Lung (tissue), 12 donors: ENCODE data around the gene NRG4. TPM values are rescaled to one million over a fixed set of nuclear protein-coding genes. Genes with fewer than 3 reads are reported as not detected.
"Not testable (repeated sequence)": the region's sequence is repeated elsewhere in the genome, so short reads cannot be mapped to it uniquely, and the experiment has no call there.

Experiments used
- ATAC-seq: fragments of 200-7000 bp; cut with Tn5 transposase; one replicate; pipeline ENCODE4 v1.9.1; 2020; ENCODE audit warnings: moderate number of reproducible peaks; ENCODE audit not compliant: insufficient read depth, low FRiP score
- DNase-seq, 3 donors: peaks; one replicate each; pipeline ENCODE4 v3.0.0-alpha.2; 2013 to 2017
- H3K27ac ChIP-seq, 2 donors: one replicate each; pipeline ENCODE4 v1.5.1; 2013; ENCODE audit warnings: mild to moderate bottlenecking in 2 of 2, moderate library complexity in 2 of 2, control low read depth in 1 of 2, inconsistent platforms in 1 of 2, low read depth in 1 of 2, low read length in 1 of 2
- H3K27me3 ChIP-seq, 3 donors: one replicate each; pipeline ENCODE4 v1.5.1; 2013; ENCODE audit warnings: low read length in 2 of 3; ENCODE audit not compliant: control insufficient read depth in 3 of 3, insufficient read depth in 3 of 3
- H3K36me3 ChIP-seq, 4 donors: one replicate each; pipeline ENCODE4 v1.5.1; 2013; ENCODE audit warnings: low read length in 4 of 4, mild to moderate bottlenecking in 1 of 4, moderate library complexity in 1 of 4; ENCODE audit not compliant: control insufficient read depth in 4 of 4, insufficient read depth in 4 of 4
- H3K4me1 ChIP-seq, 5 donors: one replicate each; pipeline ENCODE4 v1.5.1; 2013; ENCODE audit warnings: low read length in 5 of 5, mild to moderate bottlenecking in 2 of 5, moderate library complexity in 1 of 5; ENCODE audit not compliant: control insufficient read depth in 5 of 5, insufficient read depth in 5 of 5
- H3K4me3 ChIP-seq: one replicate; pipeline ENCODE4 v1.5.1; 2013; ENCODE audit warnings: mild to moderate bottlenecking, control low read depth, moderate library complexity
- H3K9ac ChIP-seq, 2 donors: one replicate each; pipeline ENCODE4 v1.5.1; 2013; ENCODE audit warnings: low read length in 2 of 2, control low read depth in 1 of 2; ENCODE audit not compliant: insufficient read depth in 1 of 2
- H3K9me3 ChIP-seq, 4 donors: one replicate each; pipeline ENCODE4 v1.5.1; 2013; ENCODE audit warnings: low read length in 3 of 4, mild to moderate bottlenecking in 1 of 4, moderate library complexity in 1 of 4; ENCODE audit not compliant: control insufficient read depth in 4 of 4, insufficient read depth in 3 of 4
- WGBS, 2 donors: extraction: QIAGEN DNeasy Blood & Tissue Kit; methylation state at CpG; one replicate each; pipeline ENCODE4 v1.1.7; 2013; 5-methylcytosine and 5-hydroxymethylcytosine counted together
- polyA plus RNA-seq, 2 donors: library from polyadenylated mRNA; stranded (reverse); fragments of 200-250 nt; gene quantifications; one replicate each; pipeline ENCODE4 v1.2.1, GENCODE V29; 2013
- total RNA-seq, 2 donors: library from RNA; depleted of rRNA in 1 of 2; stranded (reverse); fragments of >200 nt in 1 of 2; gene quantifications; one replicate each; pipeline ENCODE4 v1.2.1, GENCODE V29; 2014 to 2021
- TF ChIP-seq, protein P1 (sequence below): IDR thresholded peaks from 2 replicates; pipeline ENCODE4 v1.5.1; 2012; ENCODE audit warnings: mild to moderate bottlenecking; ENCODE audit errors: control extremely low read depth, extremely low read depth
- donor health status: control.
- donor health status: control.
- donor health status: Bipolar disorder and iron deficiency.
- donor health status: healthy.
- donor health status: DM: yes; HTN: yes; CAD: no.

NRG4 gene
- total and polyA plus RNA-seq, 4 donors, result 0.65 to 4.8 (median 2.7) TPM

DNA sequence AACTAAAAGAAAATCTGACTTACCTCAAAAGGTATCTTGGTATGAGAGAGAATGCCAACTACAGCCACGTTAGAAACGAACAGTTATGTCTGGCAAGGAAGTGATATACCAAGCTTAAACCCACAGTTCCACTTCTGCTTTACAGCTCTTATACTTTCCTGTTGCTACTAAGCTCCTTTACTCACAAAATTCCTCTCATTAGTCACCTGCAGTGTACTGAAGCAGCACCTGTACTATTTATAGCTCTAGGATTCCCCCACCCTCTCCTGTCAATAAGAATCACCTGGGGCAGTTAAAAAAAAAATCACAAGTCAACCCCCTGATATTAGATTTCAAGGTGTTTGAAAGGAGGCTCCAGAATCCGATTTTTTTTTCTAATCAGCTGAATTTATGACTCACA lies 44.7 kb upstream of the NRG4 start:
- Histone ChIP-seq H3K27ac (no peak overlapping the region), H3K9me3 (no peaks in the 10 kb centered on the region), H3K36me3 (no peaks in the 10 kb centered on the region), H3K27me3 (peaks cover 0 to 31% (median 28%) of the 10 kb centered on the region in 3 donors), H3K4me3 (no peak overlapping the region), H3K4me1 (peaks cover 0 to 9% (median 4%) of the 10 kb centered on the region in 5 donors), H3K9ac (no peak overlapping the region)
- TF ChIP-seq, protein P1, sequence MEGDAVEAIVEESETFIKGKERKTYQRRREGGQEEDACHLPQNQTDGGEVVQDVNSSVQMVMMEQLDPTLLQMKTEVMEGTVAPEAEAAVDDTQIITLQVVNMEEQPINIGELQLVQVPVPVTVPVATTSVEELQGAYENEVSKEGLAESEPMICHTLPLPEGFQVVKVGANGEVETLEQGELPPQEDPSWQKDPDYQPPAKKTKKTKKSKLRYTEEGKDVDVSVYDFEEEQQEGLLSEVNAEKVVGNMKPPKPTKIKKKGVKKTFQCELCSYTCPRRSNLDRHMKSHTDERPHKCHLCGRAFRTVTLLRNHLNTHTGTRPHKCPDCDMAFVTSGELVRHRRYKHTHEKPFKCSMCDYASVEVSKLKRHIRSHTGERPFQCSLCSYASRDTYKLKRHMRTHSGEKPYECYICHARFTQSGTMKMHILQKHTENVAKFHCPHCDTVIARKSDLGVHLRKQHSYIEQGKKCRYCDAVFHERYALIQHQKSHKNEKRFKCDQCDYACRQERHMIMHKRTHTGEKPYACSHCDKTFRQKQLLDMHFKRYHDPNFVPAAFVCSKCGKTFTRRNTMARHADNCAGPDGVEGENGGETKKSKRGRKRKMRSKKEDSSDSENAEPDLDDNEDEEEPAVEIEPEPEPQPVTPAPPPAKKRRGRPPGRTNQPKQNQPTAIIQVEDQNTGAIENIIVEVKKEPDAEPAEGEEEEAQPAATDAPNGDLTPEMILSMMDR, result no peak
- DNase-seq (no peak), ATAC-seq (no peak)
- WGBS, 2 donors, result 6 to 9% methylated on average over 3 of the region's 3 CpGs

- peaks cover 0 to 16% (median 14%) of the 10 kb centered on the region in 3 donors for H3K27me3 ChIP-seq
- not testable (repeated sequence) for H3K9me3 ChIP-seq, H3K9ac ChIP-seq, H3K4me3 ChIP-seq, H3K27ac ChIP-seq, ATAC-seq, H3K36me3 ChIP-seq, DNase-seq, H3K4me1 ChIP-seq
- WGBS, 2 donors, result 92 to 95% methylated on average over 10 of the region's 10 CpGs
These were observed 42.0 kb upstream of the NRG4 start for GRCh38 chr15:76054201-76054600.

DNA sequence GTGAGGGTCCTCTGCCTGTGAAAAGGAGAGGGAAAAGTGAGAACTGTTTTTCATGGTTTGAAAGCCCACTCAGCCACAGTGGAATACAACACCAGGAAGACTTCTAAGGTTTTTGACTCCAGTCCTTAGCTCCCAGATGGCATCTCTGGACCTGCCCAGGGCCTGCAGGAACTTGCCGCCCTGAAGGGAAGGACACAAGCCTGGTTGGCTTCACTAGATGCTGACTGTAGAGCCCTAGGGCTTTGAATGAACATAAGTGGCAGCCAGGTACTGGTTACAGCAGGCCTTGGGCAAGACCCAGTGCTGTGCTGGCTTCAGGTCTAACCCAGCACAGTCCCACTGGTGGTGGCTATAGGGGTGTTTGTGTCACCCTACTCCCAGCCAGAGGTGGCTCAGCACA lies 26.3 kb upstream of the NRG4 start:
- Histone ChIP-seq H3K9me3 (peaks cover 0 to 8% (median 0%) of the 10 kb centered on the region in 4 donors), H3K4me3 (no peak overlapping the region), H3K9ac (no peak overlapping the region), H3K36me3 (no peaks in the 10 kb centered on the region), H3K27ac (no peak overlapping the region), H3K4me1 (no peaks in the 10 kb centered on the region), H3K27me3 (no peaks in the 10 kb centered on the region)
- ATAC-seq, result no peak
- DNase-seq, result no peak
- whole genome bisulfite sequencing, 2 donors, result 92 to 100% methylated on average over 1 of the region's 1 CpG
- TF ChIP-seq, protein P1, result no peak

- H3K4me1 ChIP-seq, result no peaks in the 10 kb centered on the region
- peaks cover 0 to 8% (median 0%) of the 10 kb centered on the region in 4 donors for H3K9me3 ChIP-seq
- DNase-seq, result no peak
- H3K4me3 ChIP-seq, result no peak overlapping the region
- H3K27ac ChIP-seq, result no peak overlapping the region
- no peaks in the 10 kb centered on the region for H3K36me3 ChIP-seq
- H3K27me3 ChIP-seq, result no peaks in the 10 kb centered on the region
- 53 to 64% methylated on average over 3 of the region's 3 CpGs for WGBS, 2 donors
- H3K9ac ChIP-seq, result no peak overlapping the region
- ATAC-seq, result no peak
- TF ChIP-seq, protein P1, result no peak
These were observed 23.4 kb upstream of the NRG4 start for GRCh38 chr15:76035593-76035992.
